Measurements from ENCODE around the gene VSTM4.

- no peak for TF ChIP-seq POLR2A (IDR thresholded peaks at IDR 0.05; ENCODE audit: low read depth)
- no peak for TF ChIP-seq POLR2AphosphoS5 (IDR thresholded peaks at IDR 0.05)
- TF ChIP-seq CTCF (IDR thresholded peaks at IDR 0.05), result peak; percentile 56 to 85 (median 59)
These were observed 133.9 kb downstream of the VSTM4 start for GRCh38 chr10:48981310-48981907.
